H1 (cell line): ENCODE results near the gene FNDC10. TPM values are rescaled to one million over a fixed set of nuclear protein-coding genes. Genes with fewer than 3 reads are reported as not detected.

Experiments used
- ASH2L ChIP-seq: fragments of 200-600, 300-600 bp; sonication (generic); IDR thresholded peaks from one replicate; pipeline ENCODE4 v1.7.1; 2017; ENCODE audit warnings: low read length
- ATF2 ChIP-seq: IDR thresholded peaks from 2 replicates; pipeline ENCODE4 v1.6.1; 2012; ENCODE audit warnings: low read length, inconsistent platforms
- BRCA1 ChIP-seq: IDR thresholded peaks from 2 replicates; pipeline ENCODE4 v1.6.1; 2012; ENCODE audit warnings: low read depth, low read length, improper control_type of control experiment
- CHD2 ChIP-seq: IDR thresholded peaks from 2 replicates; pipeline ENCODE4 v1.6.1; 2012; ENCODE audit warnings: low read length, improper control_type of control experiment
- CREB1 ChIP-seq: IDR thresholded peaks from 2 replicates; pipeline ENCODE4 v1.6.1; 2012; ENCODE audit warnings: inconsistent platforms
- EP300 ChIP-seq, 2 experiments: IDR thresholded peaks; 1 replicate in 1 of 2; 2 replicates in 1 of 2; pipeline ENCODE4 v1.6.1; 2011 to 2012; ENCODE audit warnings: low read depth in 2 of 2, low read length in 2 of 2, mild to moderate bottlenecking in 2 of 2, borderline replicate concordance in 1 of 2, inconsistent platforms in 1 of 2, moderate library complexity in 1 of 2
- GABPA ChIP-seq: IDR thresholded peaks from 2 replicates; pipeline ENCODE4 v1.6.1; 2011; ENCODE audit warnings: mild to moderate bottlenecking, low read length, moderate library complexity, borderline replicate concordance; ENCODE audit not compliant: insufficient read depth
- GTF2F1 ChIP-seq: IDR thresholded peaks from 2 replicates; pipeline ENCODE4 v1.6.1; 2012; ENCODE audit warnings: low read depth, low read length, improper control_type of control experiment, borderline replicate concordance
- JUND ChIP-seq: IDR thresholded peaks from 2 replicates; pipeline ENCODE4 v1.6.1; 2011; ENCODE audit warnings: mild to moderate bottlenecking, improper control_type of control experiment, low read length
- KDM4A ChIP-seq: IDR thresholded peaks from one replicate; pipeline ENCODE4 v1.7.1; 2012; ENCODE audit warnings: low read depth, mild to moderate bottlenecking, moderate library complexity, low read length, inconsistent platforms; ENCODE audit not compliant: severe bottlenecking
- MAX ChIP-seq: IDR thresholded peaks from 2 replicates; pipeline ENCODE4 v1.6.1; 2012; ENCODE audit warnings: inconsistent platforms
- PHF8 ChIP-seq: fragments of 200-600 bp; sonication (generic); conservative IDR thresholded peaks from 2 replicates; pipeline ENCODE4 v1.7.1; 2012; ENCODE audit warnings: low read depth, mild to moderate bottlenecking, inconsistent platforms, low read length, moderate library complexity
- POLR2A ChIP-seq, 2 experiments: IDR thresholded peaks; 1 replicate in 1 of 2; 2 replicates in 1 of 2; pipeline ENCODE4 v1.6.1; 2011; ENCODE audit warnings: low read depth in 2 of 2, low read length in 2 of 2, mild to moderate bottlenecking in 2 of 2; ENCODE audit errors: control extremely low read depth in 1 of 2
- RBBP5 ChIP-seq: IDR thresholded peaks from 2 replicates; pipeline ENCODE4 v1.7.1; 2012; ENCODE audit warnings: low read depth, mild to moderate bottlenecking, inconsistent platforms, low read length, moderate library complexity, borderline replicate concordance
- RNF2 ChIP-seq: fragments of 200-900, 300-1000 bp; sonication (generic); IDR thresholded peaks from 2 replicates; pipeline ENCODE4 v1.7.1; 2016; ENCODE audit warnings: borderline replicate concordance, low read depth, mild to moderate bottlenecking, antibody characterized with exemption, low read length; ENCODE audit not compliant: poor library complexity, severe bottlenecking; ENCODE audit errors: missing control alignments
- SAP30 ChIP-seq: fragments of 300-600 bp; sonication (generic); IDR thresholded peaks from 2 replicates; pipeline ENCODE4 v1.7.1; 2012; ENCODE audit warnings: low read length, moderate library complexity, mild to moderate bottlenecking, inconsistent platforms; ENCODE audit not compliant: insufficient read depth, insufficient replicate concordance
- SIN3A ChIP-seq, 2 experiments: IDR thresholded peaks in 1 of 2; conservative IDR thresholded peaks in 1 of 2; 2 replicates each; pipeline ENCODE4 v1.6.1; 2011 to 2012; ENCODE audit warnings: low read length in 2 of 2, improper control_type of control experiment in 1 of 2, low read depth in 1 of 2, mild to moderate bottlenecking in 1 of 2
- SIX5 ChIP-seq: IDR thresholded peaks from 2 replicates; pipeline ENCODE4 v1.6.1; 2011; ENCODE audit warnings: mild to moderate bottlenecking, low read depth, low read length
- TAF7 ChIP-seq: optimal IDR thresholded peaks from 2 replicates; pipeline ENCODE3; 2011; ENCODE audit warnings: low read depth, mild to moderate bottlenecking, inconsistent platforms, low read length, moderate library complexity, borderline replicate concordance
- TEAD4 ChIP-seq: IDR thresholded peaks from 2 replicates; pipeline ENCODE4 v1.6.1; 2012; ENCODE audit warnings: low read depth, low read length, inconsistent platforms, mixed read lengths
- polyA plus RNA-seq, 7 experiments: library from polyadenylated mRNA; depleted of rRNA in 3 of 7; stranded (reverse) in 5 of 7; unstranded in 2 of 7; fragments of >200 nt in 5 of 7; fragments of 200-250 nt in 2 of 7; gene quantifications; 1 replicate in 5 of 7; 2 replicates in 1 of 7; 4 replicates in 1 of 7; pipeline versions ENCODE4 v1.2.1 to v1.2.3, GENCODE V29; 2011 to 2013; ENCODE audit warnings: missing spikeins in 2 of 7, mixed read lengths in 2 of 7
- total RNA-seq: library from RNA; stranded (reverse); fragmentation: NEBNext Ultra II Directional; extraction: Animal tissue kit (Norgen Biotek cat#: 25700); gene quantifications from 2 replicates; pipeline ENCODE4 v1.2.1, GENCODE V29; 2021

FNDC10 gene
- total and polyA plus RNA-seq, 2 of the 8 experiments (the other 6 are each of a cell fraction or from before 2014, with no cell fraction given): 19.0 to 21.8 TPM

- TF ChIP-seq RBBP5: 0 out of 2 replicates have a peak, but pooled peaks have one; percentile 77
- peak; percentile 69; the same call in 1 of the 2 replicates for TF ChIP-seq GTF2F1
- TF ChIP-seq SIN3A (conservative IDR thresholded peaks at IDR 0.05 in 1 of 2, IDR thresholded peaks at IDR 0.05 in 1 of 2; ENCODE audit: low read depth in 1 of 2, low read length in 2 of 2): peak in 1 of 2 experiments; percentile 93; a peak in 2 of 4 replicates
- peak; percentile 22; the same call in 1 of the 2 replicates for TF ChIP-seq SIX5
- peak; percentile 58; the same call in 1 of the 2 replicates for TF ChIP-seq JUND
- TF ChIP-seq CREB1: peak; percentile 99
- no peak for TF ChIP-seq RNF2
- TF ChIP-seq MAX: peak; percentile 62; the same call in 1 of the 2 replicates
- peak; percentile 93 to 97 for TF ChIP-seq POLR2A (IDR thresholded peaks at IDR 0.05; ENCODE audit: control extremely low read depth in 1 of 2, low read depth in 2 of 2, low read length in 2 of 2)
- peak; percentile 93 for TF ChIP-seq PHF8
- 0 out of 3 replicates have a peak, but pooled peaks of 1 of the 2 experiments have one; percentile 39 for TF ChIP-seq EP300 (IDR thresholded peaks at IDR 0.05; ENCODE audit: borderline replicate concordance in 1 of 2, low read depth in 2 of 2, low read length in 2 of 2)
- TF ChIP-seq TAF7: no peak
- TF ChIP-seq CHD2: peak; percentile 37; the same call in 1 of the 2 replicates
- peak; percentile 66; the same call in 1 of the 2 replicates for TF ChIP-seq ATF2
- peak; percentile 100 for TF ChIP-seq KDM4A
- TF ChIP-seq SAP30: peak; percentile 64
- 0 out of 2 replicates have a peak, but pooled peaks have one; percentile 4 for TF ChIP-seq GABPA
- peak; percentile 69; the same call in 1 of the 2 replicates for TF ChIP-seq BRCA1
- peak; percentile 87 for TF ChIP-seq ASH2L
- no peak for TF ChIP-seq TEAD4
These were observed 25.0 kb downstream of the FNDC10 start, which contains the start of gene SSU72 (continued) for GRCh38 chr1:1574721-1575537.
